ENCODE results near the gene CCDC187.
"Not testable (repeated sequence)": the region's sequence is repeated elsewhere in the genome, so short reads cannot be mapped to it uniquely, and the experiment has no call there.

CCDC187 gene

DNA sequence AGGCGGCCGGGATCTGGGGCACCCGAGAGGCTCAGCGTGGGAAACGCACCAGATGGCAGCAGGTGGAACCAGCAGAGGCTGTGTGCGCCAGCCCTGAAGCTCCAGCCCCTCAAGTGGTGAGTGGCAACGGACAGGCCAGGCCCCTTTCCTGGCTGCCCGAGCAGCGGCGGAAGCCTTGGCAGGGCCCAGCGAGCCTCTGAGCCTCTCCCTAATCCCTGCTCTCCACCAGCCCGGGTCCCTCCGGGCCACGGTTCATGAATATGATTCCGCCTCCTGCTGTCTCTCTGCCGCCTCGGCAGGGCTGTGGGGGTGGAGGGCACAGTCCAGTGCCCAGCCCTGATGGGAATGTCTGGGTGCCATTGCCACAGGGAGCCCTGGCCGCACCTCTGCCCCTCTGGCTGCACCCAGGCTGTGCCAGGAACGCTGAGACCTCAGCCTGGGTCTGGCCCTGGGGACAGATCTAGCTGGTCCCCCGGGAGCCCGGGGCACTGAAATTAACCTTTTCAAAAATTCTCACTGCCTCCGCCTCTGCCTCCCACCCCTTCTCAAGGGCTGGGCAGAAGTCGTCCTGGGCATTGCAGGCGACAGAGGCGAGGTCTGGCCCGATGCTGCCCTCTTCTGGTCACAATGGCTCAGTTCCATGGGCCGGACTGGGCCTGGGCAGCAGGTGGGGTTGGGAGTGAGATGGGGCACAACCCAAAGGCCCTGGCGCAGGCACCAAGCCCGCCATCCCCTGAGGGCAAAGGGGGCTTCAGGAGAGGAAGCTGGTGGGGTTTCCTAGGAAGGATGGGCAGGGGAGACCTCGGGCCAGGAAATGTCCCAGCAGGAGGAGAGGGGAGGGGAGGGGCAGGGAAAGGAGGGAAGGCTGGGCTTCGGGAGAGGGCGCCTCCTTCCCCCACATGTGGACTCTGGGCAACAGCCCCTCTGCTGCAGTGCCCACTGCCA, 20.3 kb downstream of the CCDC187 start:
- no peak for DNase-seq

DNA sequence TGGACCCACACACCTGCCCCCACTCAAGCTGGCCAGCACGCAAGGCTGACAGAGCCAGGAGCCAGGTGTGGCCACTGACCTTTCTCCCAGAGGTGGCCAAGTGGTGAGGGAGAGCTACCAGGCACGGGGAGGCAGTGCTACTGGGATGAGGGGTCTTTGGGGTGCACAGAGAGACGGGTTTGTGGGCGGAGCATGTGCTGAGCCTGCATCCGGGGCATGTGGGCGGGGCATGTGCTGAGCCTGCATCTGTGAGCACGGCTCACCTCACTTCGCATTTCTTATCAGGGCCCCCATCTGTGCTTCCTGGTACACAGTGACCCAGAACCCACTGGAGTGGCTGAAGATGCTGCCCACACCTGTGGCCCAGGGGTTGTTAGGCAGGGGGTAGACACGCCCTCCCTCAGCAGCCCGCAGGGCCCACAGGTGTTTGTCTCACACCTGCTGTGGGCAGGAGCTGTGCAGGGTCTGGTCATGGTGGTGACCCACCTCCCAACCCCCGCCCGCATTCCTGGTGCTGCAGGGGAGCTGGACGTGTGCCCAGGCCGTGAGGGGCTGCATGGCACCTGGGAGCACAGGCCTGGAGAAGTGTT, 21.5 kb downstream of the CCDC187 start:
- no peak for DNase-seq

DNA sequence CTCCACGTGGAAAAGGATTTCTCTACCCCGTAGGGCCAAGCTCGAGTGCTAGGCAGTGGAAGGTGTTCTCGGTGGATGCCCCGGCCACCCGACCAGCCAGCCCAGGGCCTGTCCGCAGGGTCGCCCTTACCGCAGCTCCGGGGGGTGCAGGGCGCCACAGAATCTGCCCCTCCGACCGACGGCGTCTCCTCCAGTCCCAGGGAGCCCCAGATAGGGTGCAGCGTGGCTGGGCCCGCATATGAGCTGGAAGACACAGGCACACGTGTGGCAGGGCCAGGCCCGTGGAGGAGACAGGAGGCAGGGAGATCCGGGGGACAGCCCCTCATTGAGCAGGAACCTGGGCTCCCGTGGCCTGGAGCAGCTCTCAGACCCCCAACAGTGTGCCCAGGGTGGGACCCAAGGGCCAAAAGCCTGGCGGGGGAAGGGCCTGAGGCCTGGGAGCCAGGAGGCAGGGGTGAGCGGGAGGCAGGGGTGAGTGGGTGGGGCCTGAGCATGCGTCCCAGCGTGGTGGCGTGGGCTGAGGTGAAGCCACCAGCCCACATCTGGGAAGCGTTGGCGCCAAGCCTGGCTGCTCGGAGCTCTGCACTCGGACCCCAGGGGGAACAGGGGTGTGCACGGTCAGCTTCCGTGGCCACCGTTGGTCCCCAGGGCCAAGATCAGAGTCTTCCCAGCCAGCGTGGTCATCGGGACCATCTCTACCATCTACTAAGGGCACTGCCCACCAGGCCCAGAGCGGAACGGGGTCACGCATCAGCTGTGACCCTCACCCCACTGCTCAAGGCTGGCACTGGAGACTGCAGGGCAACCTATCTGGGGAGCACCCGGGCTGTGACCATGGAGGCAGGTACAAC, 22.2 kb downstream of the CCDC187 start:
- DNase-seq = no peak

DNA sequence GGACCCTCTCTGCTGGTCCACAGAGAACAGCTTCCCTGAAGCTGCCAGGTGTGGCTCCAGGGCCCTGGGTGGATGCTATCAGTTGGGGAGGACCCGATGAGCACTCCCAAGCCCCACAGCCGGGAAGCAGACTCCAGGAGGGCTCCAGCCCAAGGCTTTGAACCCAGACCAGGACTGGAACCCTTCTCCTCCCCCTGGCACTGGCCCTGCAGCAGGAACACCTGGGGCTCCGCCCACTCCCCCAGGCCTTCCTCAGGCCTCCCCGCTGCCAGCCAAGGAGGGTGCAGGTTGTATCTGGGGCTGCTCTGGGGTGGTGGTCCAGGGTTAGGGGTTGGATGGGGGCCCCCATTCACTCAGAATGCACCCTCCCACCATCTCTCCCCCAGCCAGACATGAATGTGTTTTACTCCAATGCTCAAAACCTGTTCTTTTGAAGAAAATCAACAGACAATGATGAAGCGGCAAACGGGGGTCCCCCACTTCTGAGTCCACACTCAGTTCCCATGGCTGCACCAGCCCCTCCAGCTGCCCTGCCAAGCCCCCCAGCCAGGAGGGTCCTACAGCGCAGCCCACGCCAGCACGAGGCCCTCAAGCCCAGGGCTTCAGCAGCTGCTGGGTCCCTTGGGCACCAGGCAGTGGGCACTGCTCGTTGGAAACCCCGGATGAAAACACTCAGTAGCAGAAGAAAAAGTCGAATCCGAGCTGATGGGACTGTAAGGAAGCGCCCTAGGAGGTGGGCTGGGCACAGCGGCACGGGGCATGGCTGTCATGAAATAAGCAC, 23.2 kb downstream of the CCDC187 start:
- no peak for DNase-seq

- no peak for DNase-seq
Observed at GRCh38 chr9:136279471-136279870, 24.4 kb downstream of the CCDC187 start.

DNA sequence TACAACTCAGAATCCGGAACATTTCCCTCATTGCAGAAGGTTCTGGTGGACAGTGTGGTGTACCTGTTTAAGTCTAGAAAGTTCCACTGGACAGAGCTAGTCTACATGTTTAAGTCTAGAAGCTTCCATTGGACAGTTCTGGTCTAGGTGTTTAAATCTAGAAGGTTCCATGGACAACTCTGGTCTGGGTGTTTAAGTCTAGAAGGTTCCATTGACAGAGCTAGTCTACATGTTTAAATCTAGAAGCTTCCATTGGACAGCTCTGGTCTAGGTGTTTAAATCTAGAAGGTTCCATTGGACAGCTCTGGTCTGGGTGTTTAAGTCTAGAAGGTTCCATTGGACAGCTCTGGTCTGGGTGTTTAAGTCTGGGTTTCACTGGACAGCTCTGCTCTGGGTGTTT, 25.0 kb downstream of the CCDC187 start:
- DNase-seq = no peak

DNA sequence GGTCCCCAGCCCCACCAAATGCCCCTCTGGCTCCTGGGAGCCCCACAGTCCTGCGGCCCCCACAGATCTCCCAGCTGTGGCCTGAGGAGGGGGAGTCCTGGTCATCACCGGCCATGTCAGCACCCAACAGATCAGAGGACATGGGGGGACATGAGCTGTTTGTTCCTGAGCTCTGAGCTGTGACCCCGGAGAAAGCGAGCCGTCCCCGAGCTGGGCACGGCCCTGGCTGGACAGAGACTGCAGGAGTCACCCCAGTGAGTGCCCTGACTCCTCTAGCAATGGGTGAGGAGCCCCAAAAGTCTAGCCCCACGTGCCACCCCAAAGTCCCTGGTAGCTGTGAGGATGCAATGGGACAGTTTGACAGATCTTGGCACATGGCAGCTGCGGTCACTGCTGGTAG, 25.7 kb downstream of the CCDC187 start:
- no peak for DNase-seq

GRCh38 chr9:136277746-136278145, 26.1 kb downstream of the CCDC187 start:
- no peak for DNase-seq

DNA sequence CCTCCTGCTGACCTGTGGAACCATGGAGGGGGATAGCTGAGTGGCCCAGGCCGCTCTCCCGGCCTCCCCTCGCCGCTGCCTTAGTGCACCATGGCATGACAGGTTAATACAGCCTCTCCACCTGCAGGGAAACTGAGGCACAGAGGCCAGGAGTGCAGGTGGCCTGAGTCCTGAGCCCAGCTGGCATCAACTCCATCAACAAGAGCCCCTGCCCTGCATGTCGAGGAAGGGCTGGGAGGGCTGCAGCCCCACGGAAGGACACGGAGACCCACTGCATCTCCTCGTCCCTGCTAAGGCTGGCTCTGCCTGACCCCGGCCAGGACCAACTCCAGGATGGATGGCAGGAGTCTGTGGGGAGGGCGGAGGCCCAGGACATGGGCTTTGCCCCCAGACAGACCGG, 27.2 kb downstream of the CCDC187 start:
- DNase-seq = no peak

DNA sequence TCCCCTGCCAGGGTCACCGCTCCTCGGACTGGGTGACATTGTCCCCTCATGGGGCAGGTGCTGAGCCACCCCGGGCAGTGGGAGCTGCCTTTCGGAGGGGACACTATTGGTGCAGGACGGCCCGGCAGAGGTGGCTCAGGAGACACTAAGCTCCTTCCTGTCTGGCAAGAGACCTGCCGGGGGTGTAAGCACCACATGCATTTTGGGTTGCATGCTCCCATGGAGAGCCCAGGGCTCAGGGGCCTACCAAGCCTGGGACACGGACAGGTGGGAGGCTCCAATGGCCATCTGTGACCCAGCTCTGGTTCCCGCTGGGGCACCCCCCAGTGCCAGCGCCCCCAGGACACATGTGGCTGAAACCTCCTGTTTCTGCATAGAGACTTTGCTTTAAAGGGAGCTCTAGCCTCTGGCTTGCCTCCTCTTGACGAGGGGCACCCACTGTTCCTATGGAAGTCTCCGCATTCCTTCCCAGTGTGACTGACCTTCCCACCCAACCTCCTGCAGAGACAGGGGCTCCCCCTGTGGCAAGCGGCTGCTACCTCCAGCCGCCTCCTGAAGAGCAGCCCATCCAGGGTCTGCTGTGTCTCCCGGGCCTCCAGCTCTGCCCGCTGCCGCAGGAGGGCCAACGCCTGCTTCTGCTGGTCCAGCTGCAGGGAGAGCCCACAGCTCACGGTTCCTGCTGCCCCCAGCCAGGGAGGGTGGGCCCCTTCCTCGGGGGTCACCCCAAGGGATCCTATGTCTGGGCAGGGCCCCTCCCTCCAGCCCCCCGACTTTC, 28.1 kb downstream of the CCDC187 start:
- DNase-seq = no peak

DNA sequence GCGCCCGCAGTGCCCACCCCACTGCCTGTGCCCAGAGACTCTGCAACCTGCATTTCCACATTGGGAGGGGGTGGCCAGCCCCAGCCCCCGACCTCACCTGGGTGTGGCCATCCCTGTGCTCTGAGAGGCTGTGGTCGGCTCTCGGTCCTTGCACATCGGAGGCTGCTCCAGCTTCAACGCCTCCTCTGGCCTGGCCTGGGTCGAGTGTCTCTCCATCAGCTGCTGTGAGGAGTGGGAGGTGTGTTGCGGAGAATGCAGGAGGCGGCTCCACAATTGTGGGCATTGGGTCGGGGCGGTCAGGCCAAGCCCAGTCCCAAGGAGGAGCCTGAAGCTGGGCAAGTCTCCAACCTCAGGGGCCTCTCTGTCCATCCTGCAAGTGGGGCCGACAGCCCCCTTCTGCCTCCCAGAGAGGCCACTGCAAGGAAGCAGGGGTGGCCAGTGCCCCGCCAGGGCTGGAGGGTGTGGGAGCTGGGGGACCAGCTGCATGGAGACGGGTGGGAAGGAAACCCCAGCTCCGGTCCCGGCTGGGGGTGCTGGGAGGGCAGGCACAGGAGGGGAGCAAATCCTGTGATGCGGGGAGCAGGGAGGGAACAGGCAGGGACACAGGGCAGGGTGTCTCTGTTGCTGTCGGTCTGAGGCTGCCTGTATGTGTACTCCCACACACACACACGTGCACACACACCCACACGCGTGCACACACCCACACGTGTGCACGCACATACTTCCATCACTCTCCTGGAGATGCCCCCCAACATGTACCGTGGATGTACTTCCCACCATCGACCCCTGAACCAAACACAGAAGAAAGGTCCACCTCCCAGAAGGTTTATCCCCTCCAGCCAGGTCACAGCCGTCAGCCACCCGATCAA, 28.9 kb downstream of the CCDC187 start:
- DNase-seq = no peak

DNA sequence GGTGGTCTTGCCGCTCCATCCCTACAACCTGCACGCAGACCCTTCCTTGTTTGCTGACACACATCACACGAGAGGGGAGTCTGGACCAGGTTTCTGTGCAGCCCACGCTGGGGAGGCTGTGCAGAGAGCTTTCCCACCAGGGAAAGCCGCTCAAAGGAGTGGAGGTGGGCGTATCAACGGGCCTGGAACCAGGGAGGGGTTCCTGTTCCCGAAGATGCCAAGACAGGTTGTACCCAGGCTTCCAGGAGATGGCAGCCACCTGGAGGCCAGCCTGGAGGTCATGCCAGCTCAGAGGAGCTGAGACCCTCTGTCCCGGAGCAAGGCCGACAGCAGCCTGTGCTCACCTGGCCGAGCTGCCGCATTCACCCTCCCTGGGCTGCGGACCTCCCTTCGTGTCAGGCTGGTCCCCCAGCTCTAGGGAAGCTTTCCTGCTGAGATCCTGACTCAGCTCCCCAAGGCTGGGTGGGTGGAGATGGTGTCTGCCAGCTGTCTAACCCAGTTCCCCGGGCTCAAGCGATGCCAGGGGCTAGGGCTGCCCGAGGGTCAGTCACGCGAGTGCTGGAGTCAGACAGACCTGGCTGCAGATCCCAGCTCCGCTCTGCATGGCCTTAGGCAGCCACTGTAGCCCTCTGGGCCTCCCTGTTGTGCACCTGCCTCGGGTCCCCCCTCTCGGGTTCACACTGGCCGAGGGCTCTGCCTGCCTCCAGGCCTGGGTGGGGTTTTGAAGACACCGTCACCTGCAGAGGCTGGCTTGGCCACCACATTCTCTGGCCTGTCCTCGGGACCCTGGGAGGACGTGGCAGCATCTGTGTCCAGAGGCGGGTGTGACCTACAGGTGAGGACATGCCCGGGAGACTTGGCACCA, 29.7 kb downstream of the CCDC187 start:
- DNase-seq = no peak

GRCh38 chr9:136273244-136273865, 30.5 kb downstream of the CCDC187 start:
- no peak for DNase-seq

DNA sequence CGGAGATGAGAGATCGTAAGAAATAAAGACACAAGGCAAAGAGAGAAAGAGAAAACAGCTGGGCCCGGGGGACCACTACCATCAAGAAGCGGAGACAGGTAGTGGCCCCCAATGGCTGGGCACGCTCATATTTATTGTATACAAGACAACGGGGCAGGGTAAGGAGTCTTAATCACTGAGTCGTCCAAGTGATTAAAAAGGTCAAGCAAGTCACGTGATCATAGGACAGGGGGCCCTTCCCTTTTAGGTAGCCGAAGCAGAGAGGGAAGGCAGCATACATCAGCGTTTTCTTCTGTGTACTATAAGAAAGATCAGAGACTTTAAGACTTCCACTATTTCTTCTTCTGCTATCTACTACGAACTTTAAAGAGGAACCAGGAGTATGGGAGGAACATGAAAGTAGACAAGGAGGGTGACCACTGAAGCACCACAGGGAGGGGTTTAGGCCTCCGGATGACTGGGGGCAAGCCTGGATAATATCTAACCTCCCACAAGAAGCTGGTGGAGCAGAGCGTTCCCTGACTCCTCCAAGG, 33.7 kb downstream of the CCDC187 start:
- no peak for DNase-seq

- DNase-seq = no peak
Observed at GRCh38 chr9:136268735-136269134, 35.2 kb downstream of the CCDC187 start.

DNA sequence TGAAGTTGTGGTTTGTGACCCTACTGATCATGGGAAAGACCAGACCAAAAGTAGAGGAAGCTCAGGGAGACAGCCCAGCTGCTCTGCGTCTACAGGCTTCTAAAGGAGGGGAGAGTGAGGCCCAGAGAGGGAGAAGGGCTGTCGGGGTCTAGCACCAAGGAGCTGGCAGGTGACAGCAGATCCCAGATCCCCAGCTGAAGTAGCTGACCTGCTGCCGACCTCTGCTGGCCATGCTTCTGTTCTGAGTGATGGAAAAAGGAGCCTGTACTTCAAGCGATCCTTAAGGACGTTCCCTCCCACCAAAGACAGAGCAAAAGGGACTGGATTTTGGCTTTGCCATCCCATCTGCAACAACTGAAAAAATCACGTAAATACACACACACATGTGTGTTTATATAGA, 35.6 kb downstream of the CCDC187 start:
- no peak for DNase-seq

GRCh38 chr9:136267261-136268111, 36.4 kb downstream of the CCDC187 start:
- no peak for DNase-seq

DNA sequence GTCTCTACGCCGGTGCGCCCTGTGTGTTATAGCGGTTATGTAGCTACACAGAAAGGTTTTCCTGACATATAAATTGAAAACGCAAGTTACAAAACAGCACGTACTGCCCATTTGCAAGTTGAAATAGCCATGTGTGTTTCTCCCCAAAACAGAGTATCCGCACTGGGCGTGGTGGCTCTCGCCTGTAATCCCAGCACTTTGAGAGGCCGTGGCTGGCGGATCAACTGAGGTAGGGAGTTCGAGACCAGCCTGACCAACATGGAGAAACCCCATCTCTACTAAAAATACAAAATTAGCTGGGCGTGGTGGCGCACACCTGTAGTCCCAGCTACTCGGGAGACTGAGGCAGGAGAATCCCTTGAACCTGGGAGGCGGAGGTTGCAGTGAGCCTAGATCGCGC, 37.3 kb downstream of the CCDC187 start:
- not testable (repeated sequence) for DNase-seq

Data from cortex of kidney (tissue), 1 donor.